Measurements from ENCODE around the gene PBX2.

- TF ChIP-seq, protein P1, sequence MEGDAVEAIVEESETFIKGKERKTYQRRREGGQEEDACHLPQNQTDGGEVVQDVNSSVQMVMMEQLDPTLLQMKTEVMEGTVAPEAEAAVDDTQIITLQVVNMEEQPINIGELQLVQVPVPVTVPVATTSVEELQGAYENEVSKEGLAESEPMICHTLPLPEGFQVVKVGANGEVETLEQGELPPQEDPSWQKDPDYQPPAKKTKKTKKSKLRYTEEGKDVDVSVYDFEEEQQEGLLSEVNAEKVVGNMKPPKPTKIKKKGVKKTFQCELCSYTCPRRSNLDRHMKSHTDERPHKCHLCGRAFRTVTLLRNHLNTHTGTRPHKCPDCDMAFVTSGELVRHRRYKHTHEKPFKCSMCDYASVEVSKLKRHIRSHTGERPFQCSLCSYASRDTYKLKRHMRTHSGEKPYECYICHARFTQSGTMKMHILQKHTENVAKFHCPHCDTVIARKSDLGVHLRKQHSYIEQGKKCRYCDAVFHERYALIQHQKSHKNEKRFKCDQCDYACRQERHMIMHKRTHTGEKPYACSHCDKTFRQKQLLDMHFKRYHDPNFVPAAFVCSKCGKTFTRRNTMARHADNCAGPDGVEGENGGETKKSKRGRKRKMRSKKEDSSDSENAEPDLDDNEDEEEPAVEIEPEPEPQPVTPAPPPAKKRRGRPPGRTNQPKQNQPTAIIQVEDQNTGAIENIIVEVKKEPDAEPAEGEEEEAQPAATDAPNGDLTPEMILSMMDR (IDR thresholded peaks at IDR 0.05; ENCODE audit: low read length): no peak
- no peak for TF ChIP-seq EZH2 (optimal IDR thresholded peaks at IDR 0.05; ENCODE audit: low read depth, low read length)
- no peak for TF ChIP-seq EZH2phosphoT487 (IDR thresholded peaks at IDR 0.05; ENCODE audit: low read length)
These were observed 25.7 kb downstream of the PBX2 start, which contains the start of gene EGFL8 for GRCh38 chr6:32164295-32164694.

Data from MM.1S (cell line).